Measurements from ENCODE around the gene DNAJC2. TPM values are rescaled to one million over a fixed set of nuclear protein-coding genes. Genes with fewer than 3 reads are reported as not detected.
"Not testable (repeated sequence)": the region's sequence is repeated elsewhere in the genome, so short reads cannot be mapped to it uniquely, and the experiment has no call there.

Gene DNAJC2
- total RNA-seq, 1 donor from 2014 or later = 11.9 TPM

GRCh38 chr7:103346396-103346795 is 1.8 kb upstream of the DNAJC2 start:
- ATAC-seq (ENCODE audit: poor library complexity) (no peak), DNase-seq (no peak)
- intact Hi-C loops (cut with DNase I) = no loop called here

DNA sequence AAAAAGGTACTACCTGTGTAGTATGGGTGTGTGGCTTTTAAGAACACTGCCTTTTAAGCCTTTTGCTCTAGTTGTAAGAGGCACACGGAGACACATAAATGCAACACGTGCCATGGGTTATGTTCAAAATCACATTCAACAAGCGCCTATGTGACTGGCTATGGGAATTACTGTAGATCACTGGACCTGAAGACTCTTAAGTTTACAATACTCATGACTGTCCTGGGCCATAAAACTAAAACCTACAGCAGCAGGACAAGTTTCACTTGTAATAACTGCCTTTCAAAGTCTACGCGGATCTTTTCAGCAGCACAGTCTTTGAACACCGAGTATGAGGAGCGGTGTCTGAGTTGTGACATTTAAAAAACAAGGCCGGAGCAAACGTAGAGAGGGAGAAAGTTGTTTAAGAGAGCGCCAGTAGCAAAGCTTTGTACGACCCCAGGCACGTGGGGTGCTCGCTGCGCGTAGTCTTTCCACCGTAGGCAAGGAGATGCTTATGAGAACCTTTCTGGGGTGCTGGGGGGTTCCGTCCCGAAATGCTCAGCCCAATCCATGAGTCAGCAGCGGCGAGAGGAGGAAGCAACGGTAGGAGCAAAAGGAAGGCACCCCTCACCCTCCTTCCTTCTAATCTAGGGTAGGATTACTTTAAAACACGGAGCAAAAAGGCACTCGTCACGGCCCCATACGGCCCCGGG is 662 bp downstream of the DNAJC2 start:
- ATAC-seq (ENCODE audit: poor library complexity) = peak; percentile 4
- intact Hi-C loops (cut with DNase I) = no loop called here
- no peak for DNase-seq

GRCh38 chr7:103343332-103343731 is 1.2 kb downstream of the DNAJC2 start:
- intact Hi-C loops (cut with DNase I) = no loop called here
- no peak for DNase-seq
- ATAC-seq (ENCODE audit: poor library complexity) = no peak

GRCh38 chr7:103341466-103341865 is 3.1 kb downstream of the DNAJC2 start:
- no peak for ATAC-seq (ENCODE audit: poor library complexity)
- intact Hi-C loops (cut with DNase I) = no loop called here
- no peak for DNase-seq

GRCh38 chr7:103338864-103339263 is 5.7 kb downstream of the DNAJC2 start:
- intact Hi-C loops (cut with DNase I) = no loop called here
- ATAC-seq (ENCODE audit: poor library complexity) (no peak), DNase-seq (no peak)

DNA sequence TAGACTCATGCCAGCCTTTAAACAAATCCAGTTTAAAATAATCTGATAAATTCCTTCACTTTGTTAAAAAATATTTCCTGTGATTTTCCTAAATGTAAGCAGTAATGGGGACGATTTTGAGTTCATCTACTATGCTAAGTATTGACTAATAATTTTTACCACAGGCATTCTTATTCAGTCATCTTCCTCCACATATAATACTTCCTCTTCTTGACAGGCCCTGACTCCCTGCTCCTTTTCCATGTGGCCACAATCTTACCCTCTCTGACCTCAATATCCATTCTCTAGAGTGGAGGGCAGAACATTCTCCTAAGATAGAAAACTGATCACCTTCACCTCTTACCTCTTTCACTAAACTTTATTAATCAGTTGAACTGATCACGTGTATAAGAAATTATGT is 7.8 kb downstream of the DNAJC2 start:
- DNase-seq (no peak), ATAC-seq (ENCODE audit: poor library complexity) (no peak)
- intact Hi-C loops (cut with DNase I) = no loop called here

GRCh38 chr7:103325744-103326143 is 18.8 kb downstream of the DNAJC2 start:
- DNase-seq (no peak), ATAC-seq (ENCODE audit: poor library complexity) (no peak)
- intact Hi-C loops (cut with DNase I) = no loop called here

GRCh38 chr7:103317009-103317408 is 27.6 kb downstream of the DNAJC2 start:
- ATAC-seq (ENCODE audit: poor library complexity) (no peak), DNase-seq (no peak)
- intact Hi-C loops (cut with DNase I) = loop anchor here (10.0 kb wide), 1 partner anchor 48 kb away; no protein-coding TSS in a partner anchor

- ATAC-seq (ENCODE audit: poor library complexity) = no peak
- intact Hi-C loops (cut with DNase I) = loop anchor here (10.0 kb wide), 1 partner anchor 48 kb away; no protein-coding TSS in a partner anchor
- no peak for DNase-seq
These were observed 28.1 kb downstream of the DNAJC2 start for GRCh38 chr7:103316380-103316941.

DNA sequence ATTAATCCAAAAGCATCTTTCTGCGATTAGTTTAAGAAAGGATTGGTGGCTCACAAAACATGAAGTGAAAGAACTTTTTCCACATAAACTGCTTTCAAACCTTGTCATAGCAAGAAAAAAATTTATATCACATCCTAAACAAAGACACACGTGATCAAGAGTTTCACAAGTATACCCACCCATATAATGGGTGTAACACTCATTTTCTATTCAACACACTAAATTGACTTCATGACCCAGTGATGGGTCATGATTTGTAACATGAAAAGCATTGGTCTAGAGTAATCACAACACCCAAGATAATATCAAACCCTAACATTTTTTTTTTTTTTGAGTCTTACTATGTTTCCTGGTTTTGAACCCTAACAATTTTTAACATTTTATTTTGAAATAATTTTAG is 29.7 kb downstream of the DNAJC2 start:
- intact Hi-C loops (cut with DNase I) = loop anchor here (10.0 kb wide), 1 partner anchor 50 kb away; no protein-coding TSS in a partner anchor
- DNase-seq (no peak), ATAC-seq (ENCODE audit: poor library complexity) (no peak)

- intact Hi-C loops (cut with DNase I) = no loop called here
- ATAC-seq (ENCODE audit: poor library complexity) (no peak), DNase-seq (no peak)
These were observed 36.9 kb downstream of the DNAJC2 start for GRCh38 chr7:103307503-103308231.

DNA sequence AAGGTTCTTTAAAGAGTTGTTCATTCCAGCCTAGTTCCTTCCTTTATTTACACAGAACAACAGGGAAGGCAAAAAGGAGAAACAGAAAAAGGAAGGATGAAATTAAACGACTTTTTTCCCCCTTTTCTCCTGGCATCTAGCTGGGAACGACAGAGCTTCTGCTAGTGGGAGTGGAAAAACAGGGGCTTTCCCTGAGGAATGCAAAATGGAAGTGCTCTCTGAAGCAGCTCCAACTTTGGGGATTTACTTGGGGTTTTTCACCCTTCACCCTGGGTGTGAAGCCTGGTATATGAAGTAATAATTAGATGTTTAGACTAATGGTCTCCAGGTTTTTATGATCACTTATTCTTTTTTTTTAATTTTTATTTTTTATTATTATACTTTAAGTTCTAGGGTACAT is 43.1 kb downstream of the DNAJC2 start:
- intact Hi-C loops (cut with DNase I) = no loop called here
- DNase-seq (no peak), ATAC-seq (ENCODE audit: poor library complexity) (no peak)

DNA sequence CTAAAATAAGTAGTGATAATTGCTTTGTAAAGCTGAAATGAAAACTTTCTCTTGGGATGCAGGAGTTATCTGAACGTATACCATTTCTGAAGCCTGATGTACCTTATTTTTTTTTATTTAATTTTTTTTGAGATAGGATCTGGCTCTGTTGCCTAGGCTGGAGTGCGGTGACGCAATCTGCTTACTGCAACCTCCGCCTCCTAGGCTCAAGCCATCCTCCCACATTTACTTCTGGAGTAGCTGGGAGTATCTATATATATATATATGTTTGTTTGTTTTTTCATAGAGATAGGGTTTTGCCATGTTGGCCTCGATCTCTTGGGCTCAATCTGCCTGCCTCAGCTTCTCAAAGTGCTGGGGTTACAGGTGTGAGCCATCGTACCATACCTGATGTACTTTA is 44.9 kb downstream of the DNAJC2 start:
- intact Hi-C loops (cut with DNase I) = no loop called here
- no peak for ATAC-seq (ENCODE audit: poor library complexity)
- DNase-seq = no peak

DNA sequence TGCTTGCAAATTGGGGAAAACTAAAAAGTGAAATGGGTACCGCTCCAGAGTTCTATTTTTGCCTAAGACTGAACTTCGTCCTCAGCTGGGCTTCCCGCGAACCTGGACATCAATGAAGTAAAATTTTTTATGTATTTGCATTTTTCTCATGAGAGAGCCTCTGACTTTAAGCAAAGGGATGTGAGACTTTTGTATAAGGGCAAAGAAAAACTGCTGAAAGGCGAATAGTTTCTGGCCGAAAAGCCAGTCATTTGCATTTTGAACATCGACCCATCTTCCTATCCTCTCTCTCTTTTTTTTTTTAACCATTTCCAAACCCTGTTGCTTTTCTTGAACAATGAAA is 46.8 kb downstream of the DNAJC2 start:
- DNase-seq = no peak
- ATAC-seq (ENCODE audit: poor library complexity) = no peak
- intact Hi-C loops (cut with DNase I) = no loop called here

DNA sequence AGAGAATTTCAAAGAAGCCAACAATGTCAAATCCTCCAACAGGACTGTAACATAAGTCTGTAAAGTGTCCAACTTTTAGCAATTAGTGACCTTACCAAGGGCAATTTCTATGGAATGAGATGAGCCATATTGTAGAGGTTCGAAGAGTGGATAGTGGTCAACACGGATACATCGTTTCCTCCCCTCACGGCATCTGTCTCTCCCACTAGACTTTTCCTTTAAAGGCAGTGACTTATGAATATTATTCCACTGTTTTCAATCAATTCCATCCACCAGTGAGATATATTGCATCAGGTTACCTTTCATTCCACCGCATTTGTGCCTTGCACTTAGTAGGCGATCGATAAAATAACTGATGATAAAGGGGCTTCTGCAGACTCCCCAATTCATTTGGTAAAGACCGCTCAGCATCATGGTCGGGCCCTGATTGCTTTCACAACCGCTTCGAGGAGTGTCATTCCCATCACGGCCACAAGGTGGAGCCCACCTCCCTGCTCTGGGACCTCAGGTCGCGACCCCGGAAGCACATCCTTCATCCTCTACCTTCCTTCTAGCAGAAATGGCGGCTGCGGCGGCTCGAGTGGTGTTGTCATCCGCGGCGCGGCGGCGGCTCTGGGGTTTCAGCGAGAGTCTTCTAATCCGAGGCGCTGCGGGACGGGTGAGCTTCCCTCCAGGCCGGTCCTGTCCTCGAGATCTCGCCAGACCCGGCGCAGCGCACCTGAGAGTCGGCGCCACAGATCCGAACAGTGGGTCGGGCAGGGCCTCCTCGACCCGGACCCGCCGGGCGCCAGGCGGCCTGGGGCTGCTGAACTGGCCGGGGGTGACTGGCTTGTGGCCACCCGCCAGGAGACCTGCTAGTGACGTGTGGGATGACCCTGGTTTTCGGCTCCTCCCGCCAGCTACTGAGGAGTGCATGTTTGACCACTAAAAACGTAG is 47.4 kb downstream of the DNAJC2 start, which contains the start of gene PMPCB:
Gene PMPCB (plus strand): TSS at position 535 of the 936 bp plus-strand sequence. CDS start 25 bp downstream, at position 560.
- ATAC-seq (ENCODE audit: poor library complexity) (peak; percentile 99), DNase-seq (peak; percentile 98)
- intact Hi-C loops (cut with DNase I) = no loop called here

GRCh38 chr7:103293526-103293925 is 51.0 kb downstream of the DNAJC2 start:
- no peak for DNase-seq
- no peak for ATAC-seq (ENCODE audit: poor library complexity)
- intact Hi-C loops (cut with DNase I) = no loop called here

DNA sequence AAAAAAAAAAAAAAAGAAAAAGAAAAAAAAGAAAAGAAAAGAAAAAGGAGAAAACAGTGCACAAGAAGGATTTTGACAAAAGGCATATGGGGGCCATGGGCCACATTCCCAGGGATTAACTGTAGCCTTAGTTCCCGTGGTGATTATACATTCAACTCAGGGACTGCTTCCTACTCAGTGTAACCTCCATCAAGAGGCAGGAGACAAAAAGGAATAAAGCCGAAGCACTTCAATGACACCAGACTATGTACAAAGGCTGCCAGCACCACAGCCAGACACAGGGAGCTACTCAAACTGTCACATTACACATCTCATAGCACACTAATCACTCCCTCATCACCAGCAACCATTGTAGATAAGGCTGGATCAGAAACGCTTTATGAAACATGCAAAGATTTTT is 52.4 kb downstream of the DNAJC2 start:
- intact Hi-C loops (cut with DNase I) = no loop called here
- no peak for DNase-seq
- no peak for ATAC-seq (ENCODE audit: poor library complexity)

- not testable (repeated sequence) for DNase-seq
These were observed 61.7 kb downstream of the DNAJC2 start for GRCh38 chr7:103282802-103283427.

More at GRCh38 chr7:103282802-103283427, 61.7 kb downstream of the DNAJC2 start:
- intact Hi-C loops (cut with DNase I); ATAC-seq (ENCODE audit: poor library complexity): not testable (repeated sequence)

Data from Right ventricle myocardium superior (tissue), 1 donor.